GM19372 (cell line): ENCODE results near the gene TM2D3.

Source experiments
- ATAC-seq: cut with Tn5 transposase; IDR thresholded peaks from one replicate; pipeline ENCODE4 v1.9.1; 2021; ENCODE audit warnings: mild to moderate bottlenecking, low read depth, moderate library complexity; ENCODE audit not compliant: unreplicated experiment

Gene TM2D3

DNA sequence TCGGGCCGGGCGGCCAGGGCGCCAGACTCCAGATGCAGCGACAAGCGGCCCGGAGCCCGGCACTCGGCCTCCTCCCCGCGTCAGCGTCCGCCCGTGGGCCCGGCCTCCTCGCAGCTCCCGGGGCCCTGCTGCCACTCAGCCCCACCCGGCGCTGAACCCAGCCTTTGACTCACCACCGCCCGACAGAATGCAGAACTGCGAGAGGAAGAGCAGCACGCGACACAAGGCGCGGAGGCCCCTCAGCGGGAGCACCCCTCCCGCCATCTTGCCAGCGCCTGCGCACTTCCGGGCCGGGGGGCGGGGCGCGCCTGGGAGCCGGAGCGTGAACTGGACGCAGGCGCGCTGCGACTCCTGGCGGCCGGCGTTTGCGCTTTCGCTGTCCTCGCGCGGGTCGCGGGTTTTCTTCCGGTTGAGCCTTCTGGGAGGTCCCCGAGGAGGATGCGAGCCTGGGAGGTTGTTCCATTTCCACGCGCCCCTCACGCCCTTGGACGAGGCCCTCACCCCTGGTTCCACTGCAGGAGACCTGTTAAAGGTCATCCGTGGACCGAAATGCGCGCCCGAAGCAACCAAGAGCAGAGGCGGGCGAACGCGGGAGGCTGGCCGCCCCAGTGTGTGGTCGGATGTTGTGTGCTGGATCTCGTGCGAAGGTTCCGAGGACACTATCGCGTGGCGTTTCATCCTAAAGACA, at the start of gene TM2D3:
TM2D3 (minus strand) TSS at position 284 of the 688 bp plus-strand sequence; CDS start at position 264, 20 bp downstream.
- ATAC-seq: peak; percentile 85

DNA sequence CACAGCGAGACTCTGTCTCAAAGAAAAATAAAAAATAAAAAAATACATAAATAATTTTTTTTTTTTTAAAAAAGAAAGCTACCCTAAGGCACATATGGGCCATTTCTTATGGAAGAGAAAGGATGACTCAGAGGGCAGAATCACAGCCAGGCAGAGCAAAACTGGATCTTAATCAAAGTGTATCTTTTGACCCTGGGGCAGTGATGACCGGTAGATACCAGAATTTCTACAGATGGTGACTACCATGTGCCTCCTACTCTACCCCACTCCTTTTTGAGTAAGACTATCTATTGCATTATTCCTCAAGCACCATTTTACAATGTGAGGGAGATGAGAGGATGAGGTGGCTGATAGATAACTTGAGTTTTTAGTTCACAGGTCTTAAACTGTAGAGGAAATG, 46.1 kb upstream of the TM2D3 start:
- no peak for ATAC-seq

- no peak for ATAC-seq
These were observed 45.3 kb upstream of the TM2D3 start for GRCh38 chr15:101697488-101697887.

GRCh38 chr15:101696829-101697228, 44.6 kb upstream of the TM2D3 start:
- no peak for ATAC-seq

DNA sequence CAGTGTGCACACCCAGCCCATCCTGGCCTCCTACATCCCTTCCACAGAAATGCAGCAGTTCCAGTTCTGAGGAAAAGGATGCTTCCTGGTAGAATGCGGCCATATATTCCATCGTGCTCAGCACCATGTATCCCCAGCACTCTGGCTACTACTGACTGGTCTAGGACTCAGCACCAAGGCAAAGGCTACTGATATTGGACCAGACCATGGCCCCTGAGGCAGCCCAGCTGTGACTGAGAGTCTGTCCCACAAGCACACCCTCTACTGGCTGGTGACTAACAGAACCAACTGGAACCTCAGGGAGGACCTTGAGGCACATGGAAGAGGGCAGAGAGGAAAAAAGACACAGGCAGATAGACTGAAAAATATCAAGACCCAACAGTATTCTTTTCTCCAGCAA, 42.1 kb upstream of the TM2D3 start:
- ATAC-seq: no peak

DNA sequence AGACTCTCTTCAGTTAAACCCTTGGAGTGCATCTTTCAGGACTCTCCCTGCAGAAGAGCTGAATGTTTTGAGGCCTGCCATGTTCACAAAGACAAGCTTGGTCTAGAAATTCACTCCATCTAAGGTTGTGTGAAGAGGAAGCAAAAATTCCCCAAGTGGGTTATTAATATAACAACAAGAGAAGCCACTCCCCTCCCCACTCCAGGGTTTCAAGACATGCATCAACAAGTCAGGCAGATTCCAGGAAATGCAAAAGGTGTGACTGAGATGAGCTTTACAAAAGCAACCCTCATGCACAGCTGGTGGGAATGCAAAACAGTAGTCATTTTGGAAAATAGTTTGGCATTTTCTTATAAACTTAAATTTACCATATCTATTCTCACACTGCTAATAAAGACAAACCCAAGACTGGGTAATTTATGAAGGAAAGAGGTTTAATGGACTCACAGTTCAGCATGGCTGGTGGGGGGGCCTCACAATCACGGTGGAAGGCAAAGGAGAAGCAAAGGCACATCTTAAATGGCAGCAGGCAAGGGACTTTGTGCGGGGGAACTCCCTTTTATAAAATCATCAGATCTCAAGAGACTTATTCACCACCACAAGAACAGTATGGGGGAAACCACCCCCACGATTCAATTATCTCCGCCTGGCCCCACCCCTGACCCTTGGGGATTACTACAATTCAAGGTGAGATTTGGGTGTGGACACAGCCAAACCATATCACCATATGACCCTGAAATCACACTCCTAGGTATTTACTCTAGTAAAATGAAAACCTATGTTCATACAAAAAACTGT, 40.8 kb upstream of the TM2D3 start:
- no peak for ATAC-seq

DNA sequence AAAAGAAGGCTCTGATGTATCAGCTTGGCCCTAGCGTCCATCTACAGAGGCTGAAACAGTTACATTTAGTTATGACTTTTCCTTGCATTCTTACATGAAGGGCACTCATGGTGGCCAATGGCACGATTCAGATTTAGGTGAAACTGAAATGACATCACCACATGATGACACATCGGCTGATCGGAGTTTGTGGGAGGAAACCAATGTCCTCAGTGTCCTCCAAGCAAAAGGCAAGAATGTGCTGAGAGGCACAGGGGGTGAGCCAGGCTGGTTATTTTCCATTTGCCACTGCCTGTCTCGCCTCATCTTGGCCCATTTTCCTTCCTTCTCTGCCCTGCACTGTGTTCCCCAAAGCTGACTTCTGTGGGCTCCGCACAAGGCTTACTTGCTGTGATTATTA, 37.7 kb upstream of the TM2D3 start:
- no peak for ATAC-seq

- no peak for ATAC-seq
These were observed 34.5 kb upstream of the TM2D3 start for GRCh38 chr15:101686718-101687117.

DNA sequence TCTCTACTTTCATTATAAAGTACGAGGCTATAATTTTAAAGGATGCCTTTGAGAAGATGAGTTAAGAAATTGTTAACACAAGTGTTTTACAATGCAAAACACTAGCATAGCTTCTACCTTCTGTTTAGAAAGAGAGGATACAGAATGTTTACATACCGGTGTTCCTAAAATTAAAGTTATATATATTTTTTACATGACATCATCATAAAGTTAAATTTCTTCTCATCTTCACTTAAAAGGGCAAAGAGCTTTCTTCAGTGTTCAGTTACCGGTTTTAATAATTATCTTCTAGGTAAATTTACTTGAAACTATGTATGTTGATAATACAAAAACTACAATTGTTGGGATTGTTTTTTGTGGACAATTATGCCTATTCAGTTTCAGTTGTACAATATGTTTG, 32.7 kb upstream of the TM2D3 start:
- no peak for ATAC-seq

- no peak for ATAC-seq
These were observed 32.2 kb upstream of the TM2D3 start for GRCh38 chr15:101684384-101684783.

- ATAC-seq: no peak
These were observed 27.6 kb upstream of the TM2D3 start for GRCh38 chr15:101679806-101680205.

GRCh38 chr15:101676921-101677329, 24.7 kb upstream of the TM2D3 start:
- ATAC-seq: no peak

DNA sequence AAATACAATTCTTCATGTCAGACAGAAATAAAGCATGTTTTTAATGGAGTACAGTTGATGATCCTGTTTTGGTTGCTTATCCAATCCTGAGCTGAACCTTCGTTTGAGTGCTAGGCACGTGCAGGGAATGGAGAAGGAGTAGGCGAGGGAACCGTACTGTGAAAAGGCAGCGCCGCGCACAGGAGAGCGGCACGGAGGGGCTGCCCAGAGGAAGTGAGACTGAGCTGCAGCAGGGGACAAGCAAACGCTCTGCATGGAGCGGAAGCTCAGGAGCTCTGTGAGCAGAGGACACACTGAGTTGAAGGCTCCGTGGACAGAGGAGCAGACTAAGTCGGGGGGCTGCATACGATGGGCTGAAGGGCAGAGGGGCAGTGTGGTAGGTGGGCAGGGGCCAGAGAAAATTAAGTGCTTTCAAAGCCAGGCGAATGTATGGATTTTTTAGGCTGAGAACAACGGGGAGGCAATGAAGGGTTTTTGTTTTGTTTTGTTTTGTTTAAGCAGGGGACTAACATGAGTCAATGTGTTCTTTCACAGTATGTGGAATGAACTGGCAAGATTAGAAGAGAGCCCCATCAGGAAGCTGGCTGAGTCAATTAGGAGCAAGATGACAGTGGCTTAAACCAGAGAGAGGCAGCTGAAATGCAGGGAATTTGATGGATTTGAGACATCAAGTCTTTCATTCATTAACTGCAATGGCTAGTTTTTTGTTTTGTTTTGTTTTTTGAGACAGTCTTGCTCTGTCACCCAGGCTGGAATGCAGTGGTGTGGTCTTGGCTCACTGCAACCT, 23.8 kb upstream of the TM2D3 start:
- peak; percentile 85 for ATAC-seq

DNA sequence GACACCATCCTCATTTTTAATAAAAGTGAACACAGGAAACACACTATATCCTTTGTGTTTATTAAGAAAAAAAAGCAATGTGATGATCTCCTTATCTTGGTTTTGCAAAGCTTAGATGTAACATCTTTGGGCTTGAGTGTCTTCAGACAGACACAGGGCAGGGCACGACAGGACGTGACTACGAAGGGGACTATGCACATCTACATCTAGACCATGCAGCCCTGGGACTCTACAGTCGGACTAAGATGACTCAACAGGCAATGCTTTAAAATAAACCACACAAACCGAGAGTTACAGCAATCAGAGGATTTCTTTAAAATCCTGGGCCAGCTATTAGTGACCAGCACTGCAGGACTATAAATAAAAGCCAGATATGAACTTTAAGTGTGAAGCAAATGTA, 22.8 kb upstream of the TM2D3 start:
- ATAC-seq: no peak

GRCh38 chr15:101672298-101672697, 20.1 kb upstream of the TM2D3 start:
- ATAC-seq: no peak

GRCh38 chr15:101669744-101670143, 17.6 kb upstream of the TM2D3 start:
- no peak for ATAC-seq

DNA sequence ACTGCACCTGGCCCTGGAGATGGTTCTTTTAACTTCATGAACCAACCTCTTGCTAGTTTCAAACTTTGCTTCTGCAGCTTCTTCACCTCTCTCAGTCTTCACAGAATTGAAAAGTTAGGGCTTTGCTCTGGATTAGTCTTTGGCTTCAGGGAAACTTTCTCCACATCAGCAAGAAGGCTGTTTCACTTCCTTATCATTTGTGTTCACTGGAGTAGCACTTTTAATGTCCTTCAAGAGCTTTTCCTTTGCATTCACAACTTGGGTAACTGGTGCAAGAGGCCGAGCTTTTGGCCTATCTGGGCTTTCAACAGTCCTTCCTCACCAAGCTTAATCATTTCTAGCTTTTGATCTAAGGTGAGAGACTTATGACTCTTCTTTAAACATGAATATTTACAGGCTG, 15.7 kb upstream of the TM2D3 start:
- ATAC-seq: no peak

DNA sequence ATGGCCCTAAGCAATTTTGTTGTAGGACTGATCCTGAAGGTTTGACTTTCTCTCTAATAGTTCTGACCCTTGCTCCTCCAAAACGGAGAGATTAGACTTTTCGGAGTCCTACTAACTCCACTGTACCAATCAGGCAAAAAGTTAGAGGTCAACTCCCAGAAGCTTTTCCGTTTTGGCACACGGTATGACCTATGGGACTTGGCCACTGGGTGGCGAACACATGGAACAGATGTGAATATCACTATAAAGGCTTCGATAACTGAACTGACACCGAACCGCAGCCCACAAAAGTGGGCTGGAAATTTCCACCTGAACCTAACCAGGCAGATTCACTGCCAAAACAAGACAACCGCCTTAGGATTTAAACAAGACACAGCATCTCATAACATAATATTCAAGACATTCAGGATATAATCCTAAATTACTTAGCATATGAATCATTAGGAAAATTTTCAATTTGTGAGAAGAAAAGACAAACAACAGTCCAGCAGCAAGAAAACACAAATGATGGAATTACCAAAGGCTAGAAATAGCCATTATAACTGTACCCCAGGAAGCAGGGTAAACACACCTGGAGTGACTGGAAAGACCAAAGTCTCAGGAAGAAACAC, 12.2 kb upstream of the TM2D3 start:
- no peak for ATAC-seq

DNA sequence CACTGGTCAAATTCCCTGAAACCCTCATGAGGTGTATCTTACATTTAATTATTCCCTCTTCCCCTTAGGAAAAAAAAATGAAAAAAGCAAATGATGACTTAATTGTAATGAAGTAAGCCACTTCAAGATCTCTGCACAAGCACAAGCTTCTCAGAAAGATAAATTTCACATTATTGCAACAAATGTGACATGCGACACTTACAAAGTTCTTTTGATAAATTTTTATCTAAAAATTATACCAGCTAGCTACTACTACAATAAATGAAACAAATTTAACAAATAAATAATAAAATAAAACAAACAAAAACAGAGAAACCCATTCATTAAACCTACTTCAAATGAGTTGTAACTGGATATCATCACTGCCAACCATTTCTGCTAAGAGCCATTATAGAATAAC, 10.0 kb upstream of the TM2D3 start:
- ATAC-seq: no peak

GRCh38 chr15:101660005-101660404, 7.8 kb upstream of the TM2D3 start:
- no peak for ATAC-seq
